K562 (cell line): Measurements from ENCODE around the gene PTPRC. TPM values are rescaled to one million over a fixed set of nuclear protein-coding genes. Genes with fewer than 3 reads are reported as not detected.

Experiments used
- BCLAF1 ChIP-seq, 2 experiments: fragments of 450-650 bp in 1 of 2; IDR thresholded peaks; 2 replicates each; pipeline ENCODE4 v1.6.1; 2011 to 2017; ENCODE audit warnings: low read depth in 2 of 2, antibody characterized with exemption in 1 of 2, borderline replicate concordance in 1 of 2, low read length in 1 of 2, mild to moderate bottlenecking in 1 of 2, mixed read lengths in 1 of 2; ENCODE audit not compliant: control insufficient read depth in 1 of 2
- COPS2 ChIP-seq: fragments of 450-650 bp; conservative IDR thresholded peaks from 2 replicates; pipeline ENCODE4 v1.6.1; 2016; ENCODE audit warnings: mild to moderate bottlenecking, moderate library complexity
- CREB1 ChIP-seq, 2 experiments: sonication (generic) in 1 of 2; formaldehyde crosslinking in 1 of 2; IDR thresholded peaks; 2 replicates each; pipeline versions ENCODE4 v1.6.1 to v1.8.0; 2012 to 2022; ENCODE audit warnings: inconsistent platforms in 1 of 2, mild to moderate bottlenecking in 1 of 2, missing genetic modification reagents in 1 of 2, moderate library complexity in 1 of 2
- ELK3 ChIP-seq: fragments of 450-650 bp; formaldehyde crosslinking; IDR thresholded peaks from 2 replicates; pipeline ENCODE4 v1.4.0; 2020; ENCODE audit warnings: mild to moderate bottlenecking
- HNRNPLL ChIP-seq: fragments of 200-400 bp; formaldehyde crosslinking; IDR thresholded peaks from 2 replicates; pipeline ENCODE4 v1.6.1; 2017; ENCODE audit warnings: low read length, low read depth, mild to moderate bottlenecking; ENCODE audit not compliant: poor library complexity, severe bottlenecking
- MEF2A ChIP-seq: IDR thresholded peaks from 2 replicates; pipeline ENCODE4 v1.6.1; 2011; ENCODE audit warnings: low read depth, mild to moderate bottlenecking, low read length, moderate library complexity; ENCODE audit not compliant: control insufficient read depth
- NR2C2 ChIP-seq, 2 experiments: fragments of 200-800 bp in 1 of 2; sonication (Bioruptor generic) in 1 of 2; sonication (generic) in 1 of 2; formaldehyde crosslinking in 1 of 2; IDR thresholded peaks; 2 replicates each; pipeline versions ENCODE4 v1.6.1 to v1.8.0; 2016 to 2022; ENCODE audit warnings: mild to moderate bottlenecking in 1 of 2, missing compliant biosample characterization in 1 of 2, missing genetic modification characterization in 1 of 2, missing genetic modification reagents in 1 of 2
- RHOXF2B ChIP-seq: fragments of 250-450 bp; sonication (Bioruptor Pico); conservative IDR thresholded peaks from 2 replicates; pipeline ENCODE4 v1.5.1; 2021
- SMARCA4 ChIP-seq: fragments of 450-650 bp; IDR thresholded peaks from 2 replicates; pipeline ENCODE4 v1.6.1; 2016
- THRA ChIP-seq: fragments of 450-650 bp; IDR thresholded peaks from 2 replicates; pipeline ENCODE4 v1.6.1; 2017; ENCODE audit warnings: mild to moderate bottlenecking, moderate library complexity
- ZC3H11A ChIP-seq: IDR thresholded peaks from 2 replicates; pipeline ENCODE4 v1.6.1; 2012; ENCODE audit warnings: low read depth, low read length, improper control_type of control experiment
- ZNF224 ChIP-seq: sonication (generic); formaldehyde crosslinking; IDR thresholded peaks from 2 replicates; pipeline ENCODE4 v1.8.0; 2022; ENCODE audit warnings: mild to moderate bottlenecking, missing genetic modification reagents
- ZNF639 ChIP-seq, 2 experiments: fragments of 200-800 bp in 1 of 2; sonication (Bioruptor generic) in 1 of 2; sonication (generic) in 1 of 2; formaldehyde crosslinking in 1 of 2; IDR thresholded peaks in 1 of 2; conservative IDR thresholded peaks in 1 of 2; 2 replicates each; pipeline versions ENCODE4 v1.5.0 to v1.6.1; 2016 to 2020; ENCODE audit warnings: missing compliant biosample characterization in 1 of 2, missing genetic modification characterization in 1 of 2, missing genetic modification reagents in 1 of 2
- ZNF668 ChIP-seq: fragments of 250-450 bp; sonication (Bioruptor Pico); IDR thresholded peaks from 2 replicates; pipeline ENCODE4 v1.8.0; 2022; ENCODE audit warnings: mild to moderate bottlenecking, inconsistent platforms
- ZNF740 ChIP-seq, 3 experiments: fragments of 200-800 bp in 1 of 3; sonication (Bioruptor generic) in 1 of 3; sonication (generic) in 1 of 3; formaldehyde crosslinking in 1 of 3; IDR thresholded peaks; 2 replicates each; pipeline versions ENCODE4 v1.6.1 to v1.8.0; 2016 to 2022; ENCODE audit warnings: mild to moderate bottlenecking in 2 of 3, missing compliant biosample characterization in 2 of 3, missing genetic modification characterization in 2 of 3, missing genetic modification reagents in 1 of 3
- ZNF75A ChIP-seq: fragments of 450-650 bp; formaldehyde crosslinking; IDR thresholded peaks from 2 replicates; pipeline ENCODE4 v1.4.0; 2020; ENCODE audit warnings: mild to moderate bottlenecking
- polyA plus RNA-seq, 8 experiments: library from polyadenylated mRNA; depleted of rRNA in 4 of 8; stranded (reverse) in 5 of 8; unstranded in 3 of 8; fragments of >200 nt; fragmentation: Nextera tagmentation in 2 of 8; fragmentation: Illumina TruSeq in 1 of 8; extraction: Ambion mirVana in 2 of 8; extraction: Trizol in 1 of 8; gene quantifications; 2 replicates each; pipeline versions ENCODE4 v1.2.1 to v1.2.3, GENCODE V29; 2011 to 2014; ENCODE audit warnings: inconsistent platforms in 1 of 8, missing spikeins in 1 of 8
- total RNA-seq, 7 experiments: library from RNA; depleted of rRNA in 6 of 7; stranded (reverse); fragments of >200 nt in 6 of 7; fragmentation: Illumina TruSeq in 2 of 7; extraction: Trizol in 2 of 7; gene quantifications; 2 replicates each; pipeline versions ENCODE4 v1.2.1 to v1.2.3, GENCODE V29; 2011 to 2021; ENCODE audit warnings: low replicate concordance in 1 of 7

The PTPRC gene
- total and polyA plus RNA-seq, 9 of the 15 experiments (the other 6 are each of a cell fraction or from before 2014, with no cell fraction given): 7.1 to 107 (median 62.9) TPM

GRCh38 chr1:198681831-198682759, 43.3 kb downstream of the PTPRC start (continued):
- TF ChIP-seq NR2C2 (CRISPR knock-in tag; IDR thresholded peaks at IDR 0.05): no peak
- TF ChIP-seq NR2C2 (tag; IDR thresholded peaks at IDR 0.05): peak; percentile 22; the same call in 1 of the 2 replicates
- no peak for TF ChIP-seq MEF2A
- TF ChIP-seq ZNF639 (CRISPR knock-in tag; conservative IDR thresholded peaks at IDR 0.05 in 1 of 2, IDR thresholded peaks at IDR 0.05 in 1 of 2): peak in 1 of 2 experiments; percentile 49; a peak in 1 of 4 replicates
- 0 out of 2 replicates have a peak, but pooled peaks have one; percentile 58 for TF ChIP-seq ELK3
- TF ChIP-seq ZC3H11A: no peak
- TF ChIP-seq CREB1 (IDR thresholded peaks at IDR 0.05): peak; percentile 82
- TF ChIP-seq CREB1 (CRISPR knock-in tag; IDR thresholded peaks at IDR 0.05): peak; percentile 61; the same call in 1 of the 2 replicates
- TF ChIP-seq BCLAF1 (IDR thresholded peaks at IDR 0.05; ENCODE audit: borderline replicate concordance in 1 of 2, control insufficient read depth in 1 of 2, low read depth in 2 of 2, low read length in 1 of 2): no peak
- TF ChIP-seq THRA: no peak
- TF ChIP-seq SMARCA4: peak; percentile 52; the same call in 1 of the 2 replicates
- TF ChIP-seq ZNF224 (CRISPR knock-in tag): no peak
- no peak for TF ChIP-seq RHOXF2B (CRISPR knock-in tag)
- no peak for TF ChIP-seq COPS2
- TF ChIP-seq ZNF668 (CRISPR knock-in tag): no peak; the same call in 1 of the 2 replicates
- TF ChIP-seq ZNF740 (CRISPR knock-in tag; IDR thresholded peaks at IDR 0.05): no peak
- no peak for TF ChIP-seq ZNF740 (tag; IDR thresholded peaks at IDR 0.05)
- TF ChIP-seq HNRNPLL: no peak
- TF ChIP-seq ZNF75A (CRISPR knock-in tag): peak; percentile 68; the same call in 1 of the 2 replicates
